Vagina (tissue), 2 donors: ENCODE data around the gene PSORS1C1.
"Not testable (repeated sequence)": the region's sequence is repeated elsewhere in the genome, so short reads cannot be mapped to it uniquely, and the experiment has no call there.

Source experiments
- POLR2A ChIP-seq, 2 donors: fragments of 450-650 bp; IDR thresholded peaks; one replicate each; pipeline ENCODE4 v1.6.1; 2017; ENCODE audit warnings: antibody characterized with exemption in 2 of 2, mild to moderate bottlenecking in 2 of 2, moderate library complexity in 2 of 2
- POLR2AphosphoS5 ChIP-seq, 2 donors: sonication (generic); formaldehyde crosslinking; IDR thresholded peaks; one replicate each; pipeline ENCODE4 v1.9.0; 2017; ENCODE audit warnings: antibody characterized with exemption in 2 of 2, mild to moderate bottlenecking in 2 of 2, low read depth in 1 of 2; ENCODE audit not compliant: insufficient read depth in 1 of 2
- TF ChIP-seq, protein P1 (sequence below), 3 experiments: fragments of 450-650 bp in 2 of 3; fragments of 200-600 bp in 1 of 3; sonication (generic) in 1 of 3; IDR thresholded peaks; one replicate each; pipeline ENCODE4 v1.5.1; 2017 to 2019; ENCODE audit warnings: antibody characterized with exemption in 3 of 3, mild to moderate bottlenecking in 2 of 3, moderate library complexity in 2 of 3

DNA sequence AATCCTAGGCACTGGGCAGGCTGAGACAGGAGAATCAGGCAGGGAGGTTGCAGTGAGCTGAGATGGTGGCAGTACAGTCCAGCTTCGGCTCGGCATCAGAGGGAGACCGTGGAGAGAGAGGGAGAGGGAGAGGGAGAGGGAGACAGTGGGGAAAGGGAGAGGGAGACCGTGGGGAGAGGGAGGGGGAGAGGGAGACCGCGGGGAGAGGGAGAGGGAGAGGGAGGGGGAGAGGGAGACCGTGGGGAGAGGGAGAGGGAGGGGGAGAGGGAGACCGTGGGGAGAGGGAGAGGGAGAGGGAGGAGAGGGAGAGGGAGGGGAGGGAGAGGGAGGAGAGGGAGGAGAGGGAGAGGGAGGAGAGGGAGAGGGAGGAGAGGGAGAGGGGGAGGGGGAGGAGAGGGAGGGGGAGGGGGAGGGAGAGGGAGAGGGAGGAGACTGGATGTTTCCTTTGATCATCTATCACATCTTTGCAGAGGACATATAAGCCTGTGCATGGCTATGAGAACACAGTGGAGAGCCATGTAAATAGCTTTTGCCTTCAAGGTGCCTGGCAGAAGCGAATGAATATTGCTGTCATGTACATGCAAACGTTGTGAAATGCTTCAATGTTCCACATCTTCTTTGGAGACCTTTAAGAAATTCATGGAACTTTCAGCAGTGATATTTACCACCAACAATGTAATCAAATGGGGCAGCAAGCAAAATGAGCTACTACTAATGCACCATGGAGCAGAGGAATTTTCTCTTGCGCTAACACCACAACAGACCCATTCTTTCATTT is 46.5 kb upstream of the PSORS1C1 start:
- TF ChIP-seq, protein P1, sequence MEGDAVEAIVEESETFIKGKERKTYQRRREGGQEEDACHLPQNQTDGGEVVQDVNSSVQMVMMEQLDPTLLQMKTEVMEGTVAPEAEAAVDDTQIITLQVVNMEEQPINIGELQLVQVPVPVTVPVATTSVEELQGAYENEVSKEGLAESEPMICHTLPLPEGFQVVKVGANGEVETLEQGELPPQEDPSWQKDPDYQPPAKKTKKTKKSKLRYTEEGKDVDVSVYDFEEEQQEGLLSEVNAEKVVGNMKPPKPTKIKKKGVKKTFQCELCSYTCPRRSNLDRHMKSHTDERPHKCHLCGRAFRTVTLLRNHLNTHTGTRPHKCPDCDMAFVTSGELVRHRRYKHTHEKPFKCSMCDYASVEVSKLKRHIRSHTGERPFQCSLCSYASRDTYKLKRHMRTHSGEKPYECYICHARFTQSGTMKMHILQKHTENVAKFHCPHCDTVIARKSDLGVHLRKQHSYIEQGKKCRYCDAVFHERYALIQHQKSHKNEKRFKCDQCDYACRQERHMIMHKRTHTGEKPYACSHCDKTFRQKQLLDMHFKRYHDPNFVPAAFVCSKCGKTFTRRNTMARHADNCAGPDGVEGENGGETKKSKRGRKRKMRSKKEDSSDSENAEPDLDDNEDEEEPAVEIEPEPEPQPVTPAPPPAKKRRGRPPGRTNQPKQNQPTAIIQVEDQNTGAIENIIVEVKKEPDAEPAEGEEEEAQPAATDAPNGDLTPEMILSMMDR (IDR thresholded peaks at IDR 0.05) = not testable (repeated sequence)
- TF ChIP-seq POLR2AphosphoS5 (IDR thresholded peaks at IDR 0.05; ENCODE audit: insufficient read depth in 1 of 2, low read depth in 1 of 2); POLR2A (IDR thresholded peaks at IDR 0.05): not testable (repeated sequence)
